ENCODE data around the gene NEURL2. TPM values are rescaled to one million over a fixed set of nuclear protein-coding genes. Genes with fewer than 3 reads are reported as not detected.

Gene NEURL2, protein sequence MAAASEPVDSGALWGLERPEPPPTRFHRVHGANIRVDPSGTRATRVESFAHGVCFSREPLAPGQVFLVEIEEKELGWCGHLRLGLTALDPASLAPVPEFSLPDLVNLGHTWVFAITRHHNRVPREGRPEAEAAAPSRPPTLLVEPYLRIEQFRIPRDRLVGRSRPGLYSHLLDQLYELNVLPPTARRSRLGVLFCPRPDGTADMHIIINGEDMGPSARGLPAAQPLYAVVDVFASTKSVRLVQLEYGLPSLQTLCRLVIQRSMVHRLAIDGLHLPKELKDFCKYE
- total RNA-seq, result 10 to 100 TPM; 12.6 to 17.4 (median 16.1) TPM

- Histone ChIP-seq H3K4me3 (replicated peaks in 1 of 3) (peak within 1 kb of the TSS; percentile 16 to 81 (median 67)), H3K4me1 (peaks cover 10 to 24% of the 10 kb centered on the region in 2 donors), H3K36me3 (peaks cover 0 to 9% of the 10 kb centered on the region in 2 donors), H3K27me3 (no peaks in the 10 kb centered on the region), H3K9me3 (no peaks in the 10 kb centered on the region), H3K27ac (peak within 1 kb of the TSS; percentile 66 to 79 (median 68))
- DNase-seq, result peak; percentile 94 to 96
- TF ChIP-seq, protein P1, sequence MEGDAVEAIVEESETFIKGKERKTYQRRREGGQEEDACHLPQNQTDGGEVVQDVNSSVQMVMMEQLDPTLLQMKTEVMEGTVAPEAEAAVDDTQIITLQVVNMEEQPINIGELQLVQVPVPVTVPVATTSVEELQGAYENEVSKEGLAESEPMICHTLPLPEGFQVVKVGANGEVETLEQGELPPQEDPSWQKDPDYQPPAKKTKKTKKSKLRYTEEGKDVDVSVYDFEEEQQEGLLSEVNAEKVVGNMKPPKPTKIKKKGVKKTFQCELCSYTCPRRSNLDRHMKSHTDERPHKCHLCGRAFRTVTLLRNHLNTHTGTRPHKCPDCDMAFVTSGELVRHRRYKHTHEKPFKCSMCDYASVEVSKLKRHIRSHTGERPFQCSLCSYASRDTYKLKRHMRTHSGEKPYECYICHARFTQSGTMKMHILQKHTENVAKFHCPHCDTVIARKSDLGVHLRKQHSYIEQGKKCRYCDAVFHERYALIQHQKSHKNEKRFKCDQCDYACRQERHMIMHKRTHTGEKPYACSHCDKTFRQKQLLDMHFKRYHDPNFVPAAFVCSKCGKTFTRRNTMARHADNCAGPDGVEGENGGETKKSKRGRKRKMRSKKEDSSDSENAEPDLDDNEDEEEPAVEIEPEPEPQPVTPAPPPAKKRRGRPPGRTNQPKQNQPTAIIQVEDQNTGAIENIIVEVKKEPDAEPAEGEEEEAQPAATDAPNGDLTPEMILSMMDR (IDR thresholded peaks at IDR 0.05), result no peak
- peak; percentile 14 to 76 for TF ChIP-seq POLR2A (IDR thresholded peaks at IDR 0.05)
- intact Hi-C loops (cut with DNase I), result loop anchor here (5.0 kb wide), 1 partner anchor 41 kb away; the partner anchor contains the start of gene PCIF1
- 2% methylated on average over 29 to 32 of the region's 78 CpGs for WGBS, 2 donors
Observed at GRCh38 chr20:45890985-45891983, at the start of gene NEURL2, which contains the start of gene CTSA. TSS of gene NEURL2 (minus strand) at chr20:45891208. CDS start at chr20:45890991, 217 bp downstream. TSS of gene CTSA (plus strand) at chr20:45891335. CDS start at chr20:45891569, 234 bp downstream.

GRCh38 chr20:45940469-45940868 is 49.5 kb upstream of the NEURL2 start:
- TF ChIP-seq, protein P1 (IDR thresholded peaks at IDR 0.05), result no peak
- no peak for TF ChIP-seq POLR2A (IDR thresholded peaks at IDR 0.05)
- Histone ChIP-seq H3K9me3 (no peaks in the 10 kb centered on the region), H3K27me3 (no peaks in the 10 kb centered on the region), H3K4me1 (peaks cover 3 to 8% of the 10 kb centered on the region in 2 donors), H3K27ac (no peak overlapping the region), H3K36me3 (peaks cover 74 to 80% of the 10 kb centered on the region in 2 donors), H3K4me3 (replicated peaks in 1 of 3) (no peak overlapping the region)
- WGBS, 2 donors, result 83 to 94% methylated on average over 8 to 11 of the region's 13 CpGs
- DNase-seq, result no peak
- intact Hi-C loops (cut with DNase I), result no loop called here

DNA sequence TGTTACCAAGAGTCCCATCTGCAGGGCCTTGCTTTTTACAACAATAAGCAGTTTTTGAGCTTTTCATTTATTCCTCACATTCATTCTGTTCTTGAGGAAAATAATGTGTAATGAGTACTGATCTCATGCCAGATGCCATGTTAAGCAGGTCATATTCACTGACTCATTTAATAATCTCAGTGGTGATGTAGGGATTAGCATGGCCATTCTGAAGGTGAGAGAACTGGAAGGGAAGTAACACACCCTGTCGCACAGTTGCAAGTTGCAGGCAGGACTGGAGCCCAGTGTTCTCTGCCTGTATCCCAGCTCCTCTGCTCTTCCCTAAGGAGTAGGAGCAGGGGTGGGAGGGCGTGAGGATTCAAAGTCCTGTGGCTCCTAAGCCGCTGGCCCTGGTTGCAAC is 49.0 kb upstream of the NEURL2 start:
- peaks cover 70 to 76% of the 10 kb centered on the region in 2 donors for H3K36me3 ChIP-seq
- no peak overlapping the region for H3K27ac ChIP-seq
- 95 to 98% methylated on average over 3 of the region's 3 CpGs for WGBS, 2 donors
- H3K27me3 ChIP-seq, result no peaks in the 10 kb centered on the region
- intact Hi-C loops (cut with DNase I), result no loop called here
- TF ChIP-seq, protein P1 (IDR thresholded peaks at IDR 0.05), result no peak
- no peak for TF ChIP-seq POLR2A (IDR thresholded peaks at IDR 0.05)
- H3K9me3 ChIP-seq, result no peaks in the 10 kb centered on the region
- DNase-seq, result no peak
- H3K4me3 ChIP-seq (replicated peaks in 1 of 3), result no peak overlapping the region
- peaks cover 3 to 8% of the 10 kb centered on the region in 2 donors for H3K4me1 ChIP-seq

GRCh38 chr20:45938727-45939438 is 47.9 kb upstream of the NEURL2 start:
- 84 to 89% methylated on average over 3 to 13 of the region's 13 CpGs for WGBS, 2 donors
- Histone ChIP-seq H3K4me1 (peaks cover 5 to 8% of the 10 kb centered on the region in 2 donors), H3K4me3 (replicated peaks in 1 of 3) (no peak overlapping the region), H3K9me3 (no peaks in the 10 kb centered on the region), H3K27ac (no peak overlapping the region), H3K27me3 (no peaks in the 10 kb centered on the region), H3K36me3 (peaks cover 59 to 64% of the 10 kb centered on the region in 2 donors)
- no peak for DNase-seq
- TF ChIP-seq, protein P1 (IDR thresholded peaks at IDR 0.05), result no peak
- no peak for TF ChIP-seq POLR2A (IDR thresholded peaks at IDR 0.05)
- intact Hi-C loops (cut with DNase I), result loop anchor here (10.0 kb wide), 1 partner anchor 124 kb away; the partner anchor contains the start of gene UBE2C
